ENCODE measurements around the gene MYMK.

Gene MYMK

GRCh38 chr9:133539991-133540697, 15.4 kb upstream of the MYMK start:
- no peaks in the 10 kb centered on the region for H3K4me1 ChIP-seq (ENCODE audit: control insufficient read depth, insufficient read depth, low read length)
- H3K4me3 ChIP-seq (ENCODE audit: low read length): no peak overlapping the region
- H3K27me3 ChIP-seq (ENCODE audit: control insufficient read depth, insufficient read depth, low read length): peaks cover 69% of the 10 kb centered on the region
- H3K36me3 ChIP-seq (ENCODE audit: insufficient read depth, low read length): no peaks in the 10 kb centered on the region
- H3K9me3 ChIP-seq (replicated peaks; ENCODE audit: low read length): no peaks in the 10 kb centered on the region
- H3K4me2 ChIP-seq (ENCODE audit: low read length): peak overlapping the region; percentile 55
- no peak overlapping the region for H3K9ac ChIP-seq (ENCODE audit: low read depth, low read length)

- Histone ChIP-seq H3K4me3 (ENCODE audit: low read length) (no peak overlapping the region), H3K9ac (ENCODE audit: low read depth, low read length) (no peak overlapping the region), H3K4me2 (ENCODE audit: low read length) (peak overlapping the region; percentile 55), H3K4me1 (ENCODE audit: control insufficient read depth, insufficient read depth, low read length) (peaks cover 4% of the 10 kb centered on the region), H3K36me3 (ENCODE audit: insufficient read depth, low read length) (no peaks in the 10 kb centered on the region), H3K9me3 (replicated peaks; ENCODE audit: low read length) (no peaks in the 10 kb centered on the region), H3K27me3 (ENCODE audit: control insufficient read depth, insufficient read depth, low read length) (peaks cover 68% of the 10 kb centered on the region)
These were observed 14.4 kb upstream of the MYMK start for GRCh38 chr9:133538851-133539833.

- Histone ChIP-seq H3K27me3 (ENCODE audit: control insufficient read depth, insufficient read depth, low read length) (peaks cover 72% of the 10 kb centered on the region), H3K4me3 (ENCODE audit: low read length) (no peak overlapping the region), H3K4me2 (ENCODE audit: low read length) (no peak overlapping the region), H3K36me3 (ENCODE audit: insufficient read depth, low read length) (no peaks in the 10 kb centered on the region), H3K9ac (ENCODE audit: low read depth, low read length) (no peak overlapping the region), H3K9me3 (replicated peaks; ENCODE audit: low read length) (no peaks in the 10 kb centered on the region), H3K4me1 (ENCODE audit: control insufficient read depth, insufficient read depth, low read length) (peaks cover 7% of the 10 kb centered on the region)
These were observed 13.4 kb upstream of the MYMK start for GRCh38 chr9:133538176-133538575.

GRCh38 chr9:133537257-133537656, 12.5 kb upstream of the MYMK start:
- Histone ChIP-seq H3K4me3 (ENCODE audit: low read length) (no peak overlapping the region), H3K4me1 (ENCODE audit: control insufficient read depth, insufficient read depth, low read length) (peaks cover 9% of the 10 kb centered on the region), H3K27me3 (ENCODE audit: control insufficient read depth, insufficient read depth, low read length) (peaks cover 73% of the 10 kb centered on the region), H3K9ac (ENCODE audit: low read depth, low read length) (no peak overlapping the region), H3K36me3 (ENCODE audit: insufficient read depth, low read length) (no peaks in the 10 kb centered on the region), H3K4me2 (ENCODE audit: low read length) (no peak overlapping the region), H3K9me3 (replicated peaks; ENCODE audit: low read length) (no peaks in the 10 kb centered on the region)

- peaks cover 9% of the 10 kb centered on the region for H3K4me1 ChIP-seq (ENCODE audit: control insufficient read depth, insufficient read depth, low read length)
- H3K36me3 ChIP-seq (ENCODE audit: insufficient read depth, low read length): no peaks in the 10 kb centered on the region
- H3K4me2 ChIP-seq (ENCODE audit: low read length): no peak overlapping the region
- H3K9me3 ChIP-seq (replicated peaks; ENCODE audit: low read length): no peaks in the 10 kb centered on the region
- no peak overlapping the region for H3K4me3 ChIP-seq (ENCODE audit: low read length)
- H3K27me3 ChIP-seq (ENCODE audit: control insufficient read depth, insufficient read depth, low read length): peaks cover 69% of the 10 kb centered on the region
- H3K9ac ChIP-seq (ENCODE audit: low read depth, low read length): no peak overlapping the region
These were observed 11.8 kb upstream of the MYMK start for GRCh38 chr9:133536536-133536935.

- Histone ChIP-seq H3K4me2 (ENCODE audit: low read length) (no peak overlapping the region), H3K27me3 (ENCODE audit: control insufficient read depth, insufficient read depth, low read length) (peaks cover 70% of the 10 kb centered on the region)
These were observed 11.3 kb upstream of the MYMK start for GRCh38 chr9:133536080-133536479.

GRCh38 chr9:133535306-133535877, 10.6 kb upstream of the MYMK start:
- Histone ChIP-seq H3K4me3 (ENCODE audit: low read length) (no peak overlapping the region), H3K36me3 (ENCODE audit: insufficient read depth, low read length) (no peaks in the 10 kb centered on the region), H3K9ac (ENCODE audit: low read depth, low read length) (no peak overlapping the region), H3K4me2 (ENCODE audit: low read length) (no peak overlapping the region), H3K27me3 (ENCODE audit: control insufficient read depth, insufficient read depth, low read length) (peaks cover 77% of the 10 kb centered on the region), H3K9me3 (replicated peaks; ENCODE audit: low read length) (no peaks in the 10 kb centered on the region), H3K4me1 (ENCODE audit: control insufficient read depth, insufficient read depth, low read length) (peaks cover 9% of the 10 kb centered on the region)

More at GRCh38 chr9:133536080-133536479, 11.3 kb upstream of the MYMK start:
- Histone ChIP-seq H3K4me1 (ENCODE audit: control insufficient read depth, insufficient read depth, low read length) (peaks cover 9% of the 10 kb centered on the region), H3K36me3 (ENCODE audit: insufficient read depth, low read length) (no peaks in the 10 kb centered on the region), H3K4me3 (ENCODE audit: low read length) (no peak overlapping the region), H3K9me3 (replicated peaks; ENCODE audit: low read length) (no peaks in the 10 kb centered on the region), H3K9ac (ENCODE audit: low read depth, low read length) (no peak overlapping the region)

GRCh38 chr9:133534346-133535291, 9.9 kb upstream of the MYMK start, which contains the start of gene ADAMTSL2:
ADAMTSL2 (plus strand) TSS chr9:133534704; CDS start chr9:133536713, 2,009 bp downstream.
- peak within 1 kb of the TSS; percentile 59 for H3K4me2 ChIP-seq (ENCODE audit: low read length)
- H3K9ac ChIP-seq (ENCODE audit: low read depth, low read length): peak within 1 kb of the TSS; percentile 21
- H3K27me3 ChIP-seq (ENCODE audit: control insufficient read depth, insufficient read depth, low read length): peaks cover 77% of the 10 kb centered on the region
- H3K4me1 ChIP-seq (ENCODE audit: control insufficient read depth, insufficient read depth, low read length): peaks cover 9% of the 10 kb centered on the region
- H3K9me3 ChIP-seq (replicated peaks; ENCODE audit: low read length): no peaks in the 10 kb centered on the region
- no peaks in the 10 kb centered on the region for H3K36me3 ChIP-seq (ENCODE audit: insufficient read depth, low read length)
- H3K4me3 ChIP-seq (ENCODE audit: low read length): peak within 1 kb of the TSS; percentile 45

- peaks cover 12% of the 10 kb centered on the region for H3K4me1 ChIP-seq (ENCODE audit: control insufficient read depth, insufficient read depth, low read length)
- peak overlapping the region; percentile 21 for H3K9ac ChIP-seq (ENCODE audit: low read depth, low read length)
- no peaks in the 10 kb centered on the region for H3K36me3 ChIP-seq (ENCODE audit: insufficient read depth, low read length)
- peaks cover 83% of the 10 kb centered on the region for H3K27me3 ChIP-seq (ENCODE audit: control insufficient read depth, insufficient read depth, low read length)
- H3K4me3 ChIP-seq (ENCODE audit: low read length): no peak overlapping the region
- H3K4me2 ChIP-seq (ENCODE audit: low read length): peak overlapping the region; percentile 59
- H3K9me3 ChIP-seq (replicated peaks; ENCODE audit: low read length): no peaks in the 10 kb centered on the region
These were observed 9.1 kb upstream of the MYMK start for GRCh38 chr9:133533857-133534256.

- Histone ChIP-seq H3K9me3 (replicated peaks; ENCODE audit: low read length) (no peaks in the 10 kb centered on the region), H3K4me3 (ENCODE audit: low read length) (no peak overlapping the region), H3K36me3 (ENCODE audit: insufficient read depth, low read length) (no peaks in the 10 kb centered on the region), H3K9ac (ENCODE audit: low read depth, low read length) (no peak overlapping the region), H3K27me3 (ENCODE audit: control insufficient read depth, insufficient read depth, low read length) (peaks cover 85% of the 10 kb centered on the region), H3K4me2 (ENCODE audit: low read length) (no peak overlapping the region), H3K4me1 (ENCODE audit: control insufficient read depth, insufficient read depth, low read length) (peaks cover 19% of the 10 kb centered on the region)
These were observed 8.3 kb upstream of the MYMK start for GRCh38 chr9:133532937-133533668.

Measured in skeletal muscle satellite cell (primary cell).